ENCODE results near the gene NRG2.

Gene NRG2

DNA sequence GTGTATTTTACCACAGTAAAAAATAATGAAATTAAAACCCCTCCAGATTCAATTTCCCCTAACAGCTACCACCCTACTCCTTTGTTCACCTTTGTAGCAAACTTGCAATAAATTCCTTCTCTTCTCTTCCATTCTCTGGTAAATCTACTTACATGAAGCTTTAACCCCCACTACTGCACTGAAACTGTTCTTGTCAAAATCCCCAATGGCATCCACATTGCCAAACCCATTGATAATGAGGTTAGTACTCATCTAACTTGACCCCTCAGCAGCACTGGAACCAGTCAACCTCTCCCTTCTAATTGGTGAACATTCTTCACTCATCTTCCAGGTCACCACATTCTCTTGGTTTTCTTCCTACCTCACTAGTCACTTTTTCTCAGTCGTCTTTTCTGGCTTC lies 29.6 kb downstream of the NRG2 start:
- in situ Hi-C loops (cut with MboI; ENCODE audit: low sequenced_read_pairs) = no loop called here

DNA sequence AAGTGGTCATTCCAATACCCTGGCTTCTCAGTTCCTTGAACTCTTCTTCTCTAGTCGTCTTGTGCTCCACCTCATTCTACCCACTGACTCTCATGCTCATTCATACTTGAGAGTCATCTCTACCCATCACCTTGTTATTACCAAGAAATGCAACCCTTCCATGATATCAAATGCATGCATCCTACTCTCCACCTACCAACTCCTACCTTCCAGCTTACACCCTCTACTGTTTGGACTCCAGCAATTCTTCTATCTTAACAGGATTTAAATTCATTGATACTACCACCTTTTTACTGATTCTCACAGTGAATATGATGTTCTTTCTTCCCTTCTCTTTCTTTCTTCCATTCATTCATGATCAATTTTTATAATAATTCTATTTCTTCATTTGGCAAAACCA lies 30.7 kb downstream of the NRG2 start:
- in situ Hi-C loops (cut with MboI; ENCODE audit: low sequenced_read_pairs) = no loop called here

DNA sequence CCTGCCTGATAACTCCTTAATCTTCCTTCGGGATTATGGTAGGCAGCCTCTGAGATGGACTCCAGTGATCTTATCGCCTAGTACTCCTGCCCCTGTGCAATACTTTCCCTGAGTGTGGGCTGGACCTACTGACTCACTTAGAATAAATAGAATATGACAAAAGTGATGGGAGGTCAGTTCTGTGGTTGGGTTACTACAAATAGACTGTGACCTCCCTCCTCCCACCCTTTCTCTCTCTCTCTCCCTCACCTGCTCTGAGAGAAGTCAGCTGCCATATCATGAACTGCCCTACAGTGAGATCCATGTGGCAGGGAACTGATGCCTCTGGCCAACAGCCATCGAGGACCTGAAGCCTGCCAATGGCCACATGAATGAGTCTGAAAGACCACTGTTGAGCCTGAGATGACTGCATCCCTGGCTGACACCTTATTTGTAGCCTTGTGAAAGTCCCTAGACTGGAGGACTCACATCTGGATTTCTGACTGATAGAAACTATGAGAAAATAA lies 31.7 kb downstream of the NRG2 start:
- in situ Hi-C loops (cut with MboI; ENCODE audit: low sequenced_read_pairs) = no loop called here

DNA sequence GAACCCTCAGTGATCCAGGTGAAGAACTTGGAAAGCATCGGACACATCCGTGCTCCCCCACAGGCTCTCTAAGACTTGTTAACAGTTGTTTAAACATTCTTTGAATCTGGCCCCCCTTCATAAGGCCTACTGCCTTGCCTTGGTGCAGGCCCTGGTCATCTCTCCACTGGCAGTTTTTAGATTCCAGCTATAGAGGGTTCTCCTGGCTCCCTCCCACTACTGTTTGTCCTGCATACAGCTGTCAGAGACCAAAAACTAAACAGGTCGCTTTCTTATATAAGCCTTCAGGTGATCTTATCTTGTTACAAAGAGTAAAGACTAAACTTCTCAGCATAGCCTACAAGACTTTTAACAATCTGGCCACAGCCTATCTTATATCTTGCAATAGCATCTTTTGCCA lies 32.3 kb downstream of the NRG2 start:
- in situ Hi-C loops (cut with MboI; ENCODE audit: low sequenced_read_pairs) = no loop called here

DNA sequence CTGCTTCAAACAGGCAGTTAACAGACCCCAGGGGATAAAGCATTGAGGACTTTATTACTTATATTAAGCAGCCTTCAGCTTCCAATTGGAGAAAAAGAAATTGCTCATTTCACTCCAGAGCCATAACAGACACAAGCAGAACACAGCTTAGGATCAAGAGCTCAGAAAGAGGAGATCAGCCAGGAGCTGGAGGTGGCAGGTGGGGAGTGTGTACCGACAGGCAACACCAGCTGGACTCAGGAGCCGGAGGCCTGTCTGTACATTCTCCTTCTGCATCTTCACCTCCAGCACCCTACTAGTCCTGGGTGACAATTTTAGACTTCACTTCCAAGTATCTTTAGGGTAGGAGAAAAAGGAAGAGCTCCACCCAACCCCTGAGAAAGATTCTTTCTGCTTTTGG lies 35.8 kb downstream of the NRG2 start:
- in situ Hi-C loops (cut with MboI; ENCODE audit: low sequenced_read_pairs) = no loop called here

DNA sequence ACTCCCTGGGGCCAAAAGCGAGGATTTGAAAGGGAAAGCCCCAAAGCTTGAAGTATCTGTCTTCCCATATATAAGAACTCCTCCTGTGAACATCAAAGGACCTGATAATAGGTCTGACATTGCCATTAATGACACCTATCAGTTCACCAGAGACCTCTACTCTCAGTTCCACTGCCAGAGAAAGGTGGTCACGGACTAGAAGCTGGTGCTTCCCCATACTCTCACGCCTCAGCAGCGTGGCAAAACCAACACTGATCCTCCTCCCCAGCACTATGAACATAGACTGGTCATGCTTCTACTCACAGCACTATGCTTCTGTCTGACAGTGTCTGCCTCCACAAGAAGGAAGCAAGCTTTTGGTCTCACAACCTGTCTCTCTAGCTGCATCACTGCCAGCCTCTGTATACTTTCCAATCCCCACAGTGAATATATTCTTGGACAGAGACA lies 37.9 kb downstream of the NRG2 start:
- in situ Hi-C loops (cut with MboI; ENCODE audit: low sequenced_read_pairs) = no loop called here

DNA sequence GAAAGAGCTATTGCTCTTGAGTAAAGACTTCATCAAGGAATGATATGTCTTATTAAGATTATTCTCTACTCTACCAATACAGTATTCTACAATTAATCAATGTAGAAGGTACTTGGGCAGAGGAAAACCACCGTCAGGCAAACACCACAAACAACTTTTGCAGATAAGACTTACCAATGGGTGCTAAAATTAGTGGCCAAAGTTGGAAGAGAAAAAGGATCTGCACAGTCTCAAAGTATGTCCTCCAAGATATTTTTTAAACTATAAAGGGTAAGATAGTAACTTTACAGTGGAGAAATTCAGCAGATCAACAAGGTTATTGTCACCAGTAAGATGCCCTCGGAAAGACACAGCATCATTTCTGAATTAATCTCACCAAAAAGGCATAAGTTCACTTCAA lies 38.9 kb downstream of the NRG2 start:
- in situ Hi-C loops (cut with MboI; ENCODE audit: low sequenced_read_pairs) = no loop called here

DNA sequence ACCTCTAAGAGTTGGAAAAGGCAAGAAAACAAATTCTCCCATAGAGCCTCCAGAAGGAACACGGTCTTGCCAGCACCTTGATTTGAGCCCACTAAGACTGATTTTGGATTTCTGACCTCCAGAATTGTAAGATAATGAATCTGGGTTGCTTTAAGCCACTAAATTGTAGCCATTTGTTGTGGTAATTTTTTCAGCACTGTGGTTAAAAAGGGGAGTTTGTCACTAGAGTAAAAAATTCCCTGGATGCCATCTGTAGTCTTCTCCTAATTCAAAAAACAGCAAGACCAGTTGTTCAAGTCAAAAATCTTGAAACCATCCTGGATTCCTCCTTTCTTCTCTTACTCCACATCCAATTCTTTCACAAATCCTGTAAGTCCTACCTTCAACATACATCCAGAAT lies 39.6 kb downstream of the NRG2 start:
- in situ Hi-C loops (cut with MboI; ENCODE audit: low sequenced_read_pairs) = no loop called here

DNA sequence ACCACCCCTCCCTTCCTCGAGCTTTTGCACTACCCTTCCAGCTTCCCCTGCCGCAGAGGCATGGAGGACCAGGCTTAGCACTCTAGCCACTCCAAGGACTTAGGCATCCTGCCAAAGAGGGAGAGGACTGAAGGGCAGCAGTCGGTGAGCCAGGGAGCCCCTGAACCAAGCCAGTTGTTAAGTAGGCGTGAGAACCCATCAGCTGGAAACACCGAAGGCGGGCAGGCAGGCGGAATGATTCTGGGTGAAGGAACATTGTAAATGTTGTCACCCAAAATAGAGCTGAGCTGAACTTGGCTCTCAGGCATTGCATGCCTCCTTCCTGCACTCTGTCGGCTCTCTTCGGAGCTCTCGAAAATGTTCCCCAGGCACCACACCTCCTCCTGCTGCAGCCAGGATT lies 42.8 kb downstream of the NRG2 start:
- in situ Hi-C loops (cut with MboI; ENCODE audit: low sequenced_read_pairs) = no loop called here

DNA sequence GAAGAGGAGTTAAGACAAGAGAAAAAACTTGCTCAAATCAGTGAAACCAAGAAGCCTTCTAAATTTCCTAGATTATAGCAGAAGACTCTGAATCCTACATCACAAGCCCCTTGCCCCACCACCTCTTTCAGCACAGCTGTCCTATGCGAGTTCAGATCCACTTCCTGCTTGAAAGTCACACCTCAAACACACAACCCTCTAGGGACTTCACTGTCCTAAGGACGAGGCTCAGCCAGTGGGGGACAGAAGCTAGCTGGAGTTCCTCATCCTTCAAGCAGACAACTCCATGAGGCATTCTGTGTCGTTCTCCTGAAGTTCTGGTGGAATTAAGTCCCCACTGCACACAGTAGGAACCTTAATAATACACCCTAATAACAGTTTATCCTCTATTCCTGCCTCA lies 44.3 kb downstream of the NRG2 start:
- in situ Hi-C loops (cut with MboI; ENCODE audit: low sequenced_read_pairs) = no loop called here

DNA sequence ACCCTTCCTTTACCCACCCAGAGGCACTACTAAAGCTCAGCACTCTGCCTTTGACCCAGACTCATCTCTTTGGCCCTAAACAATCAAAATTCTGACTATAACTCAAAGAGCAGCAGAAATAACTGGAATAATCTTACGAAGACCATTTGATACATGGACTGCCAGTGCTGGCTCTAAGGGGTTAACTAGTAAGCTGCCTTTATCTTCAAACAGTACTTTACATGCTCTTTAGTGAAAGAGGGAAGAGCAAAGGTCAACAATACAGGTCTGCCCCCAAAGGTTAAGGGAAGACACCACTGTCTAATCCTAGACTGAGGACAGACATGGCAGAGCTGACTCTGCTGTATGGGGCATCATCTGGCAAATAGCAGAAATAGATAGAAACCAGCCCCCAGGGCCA lies 45.8 kb downstream of the NRG2 start:
- in situ Hi-C loops (cut with MboI; ENCODE audit: low sequenced_read_pairs) = no loop called here

DNA sequence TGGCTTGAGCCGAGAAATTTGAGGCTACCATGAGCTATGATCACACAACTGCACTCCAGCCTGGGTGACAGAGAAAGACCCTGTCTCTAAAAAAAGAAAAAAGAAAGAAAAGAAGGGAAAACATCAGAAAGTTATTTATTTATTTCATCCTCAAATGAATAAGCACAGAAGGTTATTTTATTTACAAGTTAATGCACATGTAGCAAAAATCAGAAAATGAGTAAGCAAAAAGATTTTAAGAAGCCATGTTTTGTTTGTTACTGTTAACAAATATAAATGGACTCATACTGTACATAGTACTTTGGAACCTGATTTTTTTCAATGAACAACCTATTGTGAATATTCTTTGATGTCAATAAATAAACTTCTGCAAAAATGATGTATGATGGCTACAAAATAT lies 47.2 kb downstream of the NRG2 start:
- in situ Hi-C loops (cut with MboI; ENCODE audit: low sequenced_read_pairs) = no loop called here

DNA sequence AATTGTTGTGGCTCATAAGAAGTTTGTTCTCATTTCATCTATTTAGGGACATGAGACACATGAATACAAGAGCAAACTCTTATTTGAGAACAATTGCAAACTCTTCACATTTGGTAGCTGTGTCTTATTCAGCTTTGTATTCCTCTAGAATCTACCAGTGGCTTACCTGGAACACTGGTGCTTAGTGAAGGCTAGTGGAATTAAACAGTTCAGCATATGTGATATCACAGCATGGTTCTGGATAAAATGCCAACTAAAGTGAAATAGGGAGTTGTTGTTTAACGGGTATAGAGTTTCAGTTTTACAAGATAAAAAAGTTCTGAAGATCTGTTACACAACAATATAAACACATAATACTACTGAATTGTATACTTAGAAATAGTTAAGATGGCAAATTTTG lies 48.9 kb downstream of the NRG2 start:
- in situ Hi-C loops (cut with MboI; ENCODE audit: low sequenced_read_pairs) = no loop called here

DNA sequence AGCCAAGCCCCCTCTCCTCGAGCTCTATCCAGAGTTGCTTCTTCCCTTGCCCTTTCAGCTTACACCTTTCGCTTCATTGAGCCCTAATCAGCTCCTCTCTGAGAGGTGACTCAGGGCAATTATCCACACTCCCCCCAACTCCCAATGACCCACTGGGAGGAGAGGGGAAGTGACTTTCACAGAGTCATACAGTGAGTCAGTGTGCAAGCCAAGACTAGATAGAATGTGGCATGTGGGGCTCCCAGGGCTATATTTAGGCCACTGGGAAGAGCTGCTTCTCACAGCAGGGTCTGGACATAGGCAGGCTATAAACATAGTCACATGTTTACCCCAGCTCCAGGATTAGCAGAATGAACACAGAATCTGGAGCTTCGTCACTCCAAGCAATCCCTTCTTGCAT lies 57.4 kb downstream of the NRG2 start:
- in situ Hi-C loops (cut with MboI; ENCODE audit: low sequenced_read_pairs) = no loop called here

DNA sequence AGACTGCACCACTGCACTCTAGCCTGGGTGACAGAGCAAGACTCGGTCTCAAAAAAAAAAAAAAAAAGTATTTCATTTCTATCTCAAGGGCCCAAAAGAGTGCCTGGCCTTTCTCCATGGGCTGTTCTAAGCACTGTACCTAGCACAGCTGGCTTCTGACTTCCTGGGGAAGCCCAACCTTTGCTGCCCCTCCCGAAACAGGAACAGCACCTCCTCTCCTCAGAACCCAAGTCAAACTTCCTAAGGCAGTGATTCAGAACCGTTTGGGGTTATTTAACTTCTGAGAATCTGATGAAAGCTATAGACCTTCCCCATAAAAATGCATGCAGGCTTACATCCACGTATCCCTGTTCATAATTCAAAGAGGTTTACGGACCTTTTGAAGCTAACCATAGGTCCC lies 57.8 kb downstream of the NRG2 start:
- in situ Hi-C loops (cut with MboI; ENCODE audit: low sequenced_read_pairs) = no loop called here

DNA sequence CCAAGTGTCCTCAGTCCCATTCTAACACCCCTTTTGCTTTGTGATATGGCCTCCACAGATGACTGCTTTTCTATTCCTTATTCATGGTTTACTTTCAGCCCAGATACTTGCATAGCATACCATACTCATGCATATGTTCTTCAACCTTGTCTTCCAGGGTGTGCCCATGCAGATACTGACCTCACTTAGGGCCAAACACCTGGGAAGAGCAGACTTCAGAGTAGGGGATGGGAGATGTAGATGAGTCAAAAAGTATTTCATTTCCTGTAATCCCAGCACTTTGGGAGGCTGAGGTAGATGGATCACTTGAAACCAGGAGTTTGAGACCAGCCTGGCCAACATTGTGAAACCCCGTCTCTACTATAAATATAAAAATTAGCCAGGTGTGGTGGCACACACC lies 58.3 kb downstream of the NRG2 start:
- in situ Hi-C loops (cut with MboI; ENCODE audit: low sequenced_read_pairs) = no loop called here

DNA sequence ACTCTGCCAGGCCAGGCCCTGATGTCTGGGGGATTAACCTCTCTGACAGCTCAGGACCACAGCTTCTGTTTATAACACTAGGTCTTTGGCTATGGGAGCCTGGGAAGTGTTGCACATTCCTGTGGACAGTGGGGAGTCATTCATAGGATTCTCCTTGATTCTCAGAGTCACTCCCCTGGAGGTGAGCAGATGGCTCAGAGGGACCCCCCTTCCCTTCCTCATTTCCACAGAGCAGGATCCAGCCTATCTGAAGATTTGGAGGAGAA lies 60.2 kb downstream of the NRG2 start:
- in situ Hi-C loops (cut with MboI; ENCODE audit: low sequenced_read_pairs) = no loop called here

DNA sequence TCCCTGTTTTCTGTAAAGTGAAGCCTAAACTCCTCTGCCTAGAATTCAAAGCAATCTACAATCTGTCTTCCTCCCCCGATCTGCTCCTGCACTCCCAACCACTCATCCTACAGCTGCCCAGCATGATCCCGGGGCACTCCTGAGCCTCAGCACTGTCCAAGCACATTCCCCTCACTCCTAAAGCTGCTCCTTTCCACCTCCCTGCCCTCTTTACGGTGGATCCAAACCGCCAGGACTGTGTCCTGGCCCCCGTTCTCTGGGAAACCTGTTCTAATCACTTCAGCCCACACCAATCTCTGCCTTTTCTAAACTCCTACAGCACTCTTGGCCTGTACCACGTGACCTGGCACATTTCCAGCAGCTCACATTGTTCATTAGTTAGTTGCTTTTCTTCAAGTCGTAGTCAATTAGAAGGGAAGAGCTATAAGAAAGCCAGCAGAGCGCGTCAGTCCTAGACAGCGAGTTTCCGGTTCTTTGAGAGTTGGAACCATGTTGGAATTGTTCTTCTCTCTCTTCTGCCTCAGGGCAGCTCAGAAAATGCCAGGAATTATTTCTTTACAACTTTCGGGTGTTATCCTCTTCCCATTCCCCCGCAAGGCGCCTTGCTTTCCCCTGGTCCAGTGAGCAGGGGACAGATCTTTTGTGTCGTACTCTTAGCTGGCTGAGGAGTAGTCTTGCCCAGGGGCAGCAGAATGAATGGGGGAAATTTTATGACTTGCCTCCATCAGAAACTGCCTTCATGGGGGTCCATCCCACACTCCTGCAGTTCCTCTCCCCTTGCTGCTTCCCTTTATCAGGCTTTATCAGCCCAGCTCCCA lies 60.7 kb downstream of the NRG2 start:
- in situ Hi-C loops (cut with MboI; ENCODE audit: low sequenced_read_pairs) = no loop called here

DNA sequence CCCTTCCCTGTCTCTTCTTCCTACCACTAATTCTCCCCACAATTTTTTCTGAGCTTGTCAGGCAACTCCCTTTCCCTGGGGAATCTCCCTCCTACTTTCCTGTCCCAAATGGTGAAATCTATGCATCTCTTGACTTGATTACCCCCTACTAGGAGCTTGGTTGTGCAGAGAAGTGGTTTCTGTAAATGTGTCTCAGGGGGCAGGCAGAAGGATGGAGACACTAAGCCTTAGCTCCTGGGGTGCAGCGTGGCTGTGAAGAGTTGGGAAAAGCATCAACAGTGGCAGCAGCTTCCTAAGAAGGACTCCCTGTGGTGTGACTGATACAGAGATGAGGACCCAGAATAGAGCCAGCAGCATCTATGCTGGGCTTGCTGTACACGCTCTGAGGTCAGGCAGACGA lies 62.3 kb downstream of the NRG2 start:
- in situ Hi-C loops (cut with MboI; ENCODE audit: low sequenced_read_pairs) = no loop called here

DNA sequence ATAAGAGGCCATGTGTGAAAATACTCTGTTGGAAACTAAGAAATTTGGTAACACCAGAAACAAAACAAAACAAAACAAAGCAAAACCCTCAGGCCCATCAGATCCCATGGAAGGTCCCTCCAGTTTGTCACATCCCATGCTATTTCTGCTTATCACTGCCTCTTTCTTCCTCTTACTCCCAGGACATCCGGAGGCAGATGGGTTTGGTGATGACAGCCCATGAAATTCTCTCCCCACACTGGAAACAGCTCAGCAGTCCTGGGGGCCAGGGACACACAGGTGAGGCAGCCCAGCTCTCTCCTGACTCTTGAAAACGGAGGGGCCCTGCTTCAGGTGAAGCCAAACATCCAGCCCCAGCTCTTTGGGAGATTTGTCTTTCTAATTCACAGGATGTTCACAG lies 63.2 kb downstream of the NRG2 start:
- in situ Hi-C loops (cut with MboI; ENCODE audit: low sequenced_read_pairs) = no loop called here

DNA sequence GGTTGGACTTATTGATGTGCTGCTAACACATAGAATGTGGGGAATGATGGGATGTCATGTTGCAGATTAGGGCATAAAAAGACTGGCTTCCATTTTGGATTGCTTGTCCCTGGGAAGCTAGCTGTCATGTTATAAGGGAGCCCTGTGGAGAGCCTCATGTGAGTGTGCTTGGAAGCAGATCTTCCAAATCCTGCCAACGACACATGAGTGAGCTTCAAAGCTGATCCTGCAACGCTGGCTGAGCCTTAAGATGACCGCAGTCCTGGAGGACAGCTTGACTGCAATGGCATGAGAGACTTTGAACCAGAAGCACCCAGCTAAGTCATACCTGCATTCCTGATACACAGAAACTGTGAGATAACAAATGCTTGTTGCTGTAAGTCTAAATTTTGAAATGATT lies 63.6 kb downstream of the NRG2 start:
- in situ Hi-C loops (cut with MboI; ENCODE audit: low sequenced_read_pairs) = no loop called here

DNA sequence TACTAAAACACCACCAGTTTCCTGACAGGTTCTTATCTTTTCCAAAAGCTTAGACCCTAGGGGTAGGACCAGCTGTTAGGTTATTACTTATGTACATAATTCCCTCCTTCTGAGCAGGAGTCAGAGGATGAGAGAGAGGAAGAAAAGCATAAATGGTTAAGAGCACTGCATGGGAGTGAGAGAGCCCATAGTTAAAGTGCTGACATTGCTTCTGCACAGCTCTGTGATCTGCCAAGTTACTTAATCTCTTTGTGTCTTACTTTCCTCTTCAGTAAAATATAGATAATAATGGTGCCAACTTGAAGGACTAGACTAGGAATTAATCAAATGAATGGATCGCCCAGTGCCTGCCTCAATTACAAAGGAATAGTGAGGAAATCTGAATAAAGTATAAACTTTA lies 66.4 kb downstream of the NRG2 start:
- in situ Hi-C loops (cut with MboI; ENCODE audit: low sequenced_read_pairs) = no loop called here

DNA sequence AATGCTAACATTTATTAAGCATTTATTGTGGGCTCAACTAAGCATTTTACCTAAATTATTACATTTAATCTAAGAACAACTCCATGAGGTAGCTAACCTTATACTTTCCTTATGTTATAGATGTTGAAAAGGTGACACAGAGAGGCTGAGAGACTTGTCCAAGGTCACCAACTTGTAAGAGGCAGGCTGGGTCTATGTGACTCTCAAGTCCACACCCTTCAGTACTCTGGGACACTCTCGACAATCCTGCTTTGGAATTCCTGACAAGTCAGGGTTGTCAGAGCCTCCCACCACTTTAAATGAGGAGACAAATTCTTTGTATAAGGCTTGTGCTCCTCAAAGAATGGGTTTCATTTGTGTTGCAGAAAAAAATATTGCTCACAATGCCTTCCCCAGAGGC lies 67.2 kb downstream of the NRG2 start:
- in situ Hi-C loops (cut with MboI; ENCODE audit: low sequenced_read_pairs) = no loop called here
